ENCODE measurements around the gene MMP20. TPM values are rescaled to one million over a fixed set of nuclear protein-coding genes. Genes with fewer than 3 reads are reported as not detected.

Gene MMP20
- total and polyA plus RNA-seq, 2 of the 13 experiments (the other 11 are each of a cell fraction or from before 2014, with no cell fraction given): 0.05 TPM; not detected in 1

DNA sequence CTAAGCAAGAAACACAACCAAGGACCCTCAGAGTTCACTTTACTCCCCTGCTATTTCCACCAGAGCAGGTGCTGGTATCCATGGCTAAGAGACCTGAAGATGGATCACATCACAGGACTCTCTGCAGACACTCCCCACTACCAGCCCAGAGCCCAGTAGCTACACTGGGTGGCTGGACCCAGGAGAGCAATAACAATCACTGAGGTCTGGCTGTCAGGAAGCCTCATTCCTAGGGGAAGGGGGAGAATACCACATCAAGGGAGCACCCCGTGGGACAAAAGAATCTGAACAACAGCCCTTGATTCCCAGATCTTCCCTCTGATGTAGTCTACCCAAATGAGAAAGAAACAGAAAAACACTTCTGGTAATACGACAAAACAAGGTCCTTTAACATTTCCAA is 85.6 kb downstream of the MMP20 start:
- Histone ChIP-seq H3K4me3 (replicated peaks in 1 of 3; ENCODE audit: insufficient read depth in 1 of 3, low read depth in 2 of 3, low read length in 3 of 3) (no peak overlapping the region), H4K20me1 (ENCODE audit: insufficient read depth, low read length) (no peaks in the 10 kb centered on the region), H3K27ac (ENCODE audit: extremely low read length, insufficient read depth, low read length) (no peak overlapping the region), H3K9me3 (ENCODE audit: low read length) (no peaks in the 10 kb centered on the region), H3K9ac (ENCODE audit: insufficient read depth, low read depth, low read length) (no peak overlapping the region), H3K4me1 (ENCODE audit: insufficient read depth, low read length) (no peaks in the 10 kb centered on the region; the same call in 1 of the 2 replicates), H3K79me2 (ENCODE audit: insufficient read depth, low read length) (no peaks in the 10 kb centered on the region), H2AFZ (ENCODE audit: low read length) (no peak overlapping the region), H3K27me3 (ENCODE audit: control insufficient read depth in 1 of 2, insufficient read depth in 2 of 2, low read length in 2 of 2) (peaks cover 0 to 20% of the 10 kb centered on the region in 2 experiments; a peak in 2 of 5 replicates), H3K4me2 (ENCODE audit: low read depth, low read length) (no peak overlapping the region), H3K36me3 (replicated peaks in 1 of 2; ENCODE audit: control insufficient read depth in 1 of 2, insufficient read depth in 2 of 2, low read length in 2 of 2) (no peaks in the 10 kb centered on the region)
- DNase-seq (ENCODE audit: low spot score): no peak
- no TSS peak for BruUV-seq (replicated peaks)
- no peak for TF ChIP-seq NFE2L1 (CRISPR knock-in tag; IDR thresholded peaks at IDR 0.05; ENCODE audit: borderline replicate concordance)
- TF ChIP-seq, protein P1, sequence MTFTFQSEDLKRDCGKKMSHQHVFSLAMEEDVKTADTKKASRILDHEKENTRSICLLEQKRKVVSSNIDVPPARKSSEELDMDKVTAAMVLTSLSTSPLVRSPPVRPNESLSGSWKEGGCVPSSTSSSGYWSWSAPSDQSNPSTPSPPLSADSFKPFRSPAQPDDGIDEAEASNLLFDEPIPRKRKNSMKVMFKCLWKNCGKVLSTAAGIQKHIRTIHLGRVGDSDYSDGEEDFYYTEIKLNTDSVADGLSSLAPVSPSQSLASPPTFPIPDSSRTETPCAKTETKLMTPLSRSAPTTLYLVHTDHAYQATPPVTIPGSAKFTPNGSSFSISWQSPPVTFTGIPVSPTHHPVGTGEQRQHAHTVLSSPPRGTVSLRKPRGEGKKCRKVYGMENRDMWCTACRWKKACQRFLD (CRISPR knock-in tag; IDR thresholded peaks at IDR 0.05; ENCODE audit: borderline replicate concordance): no peak
- TF ChIP-seq DNMT3B (CRISPR knock-in tag; conservative IDR thresholded peaks at IDR 0.05): no peak
- TF ChIP-seq, protein P2, sequence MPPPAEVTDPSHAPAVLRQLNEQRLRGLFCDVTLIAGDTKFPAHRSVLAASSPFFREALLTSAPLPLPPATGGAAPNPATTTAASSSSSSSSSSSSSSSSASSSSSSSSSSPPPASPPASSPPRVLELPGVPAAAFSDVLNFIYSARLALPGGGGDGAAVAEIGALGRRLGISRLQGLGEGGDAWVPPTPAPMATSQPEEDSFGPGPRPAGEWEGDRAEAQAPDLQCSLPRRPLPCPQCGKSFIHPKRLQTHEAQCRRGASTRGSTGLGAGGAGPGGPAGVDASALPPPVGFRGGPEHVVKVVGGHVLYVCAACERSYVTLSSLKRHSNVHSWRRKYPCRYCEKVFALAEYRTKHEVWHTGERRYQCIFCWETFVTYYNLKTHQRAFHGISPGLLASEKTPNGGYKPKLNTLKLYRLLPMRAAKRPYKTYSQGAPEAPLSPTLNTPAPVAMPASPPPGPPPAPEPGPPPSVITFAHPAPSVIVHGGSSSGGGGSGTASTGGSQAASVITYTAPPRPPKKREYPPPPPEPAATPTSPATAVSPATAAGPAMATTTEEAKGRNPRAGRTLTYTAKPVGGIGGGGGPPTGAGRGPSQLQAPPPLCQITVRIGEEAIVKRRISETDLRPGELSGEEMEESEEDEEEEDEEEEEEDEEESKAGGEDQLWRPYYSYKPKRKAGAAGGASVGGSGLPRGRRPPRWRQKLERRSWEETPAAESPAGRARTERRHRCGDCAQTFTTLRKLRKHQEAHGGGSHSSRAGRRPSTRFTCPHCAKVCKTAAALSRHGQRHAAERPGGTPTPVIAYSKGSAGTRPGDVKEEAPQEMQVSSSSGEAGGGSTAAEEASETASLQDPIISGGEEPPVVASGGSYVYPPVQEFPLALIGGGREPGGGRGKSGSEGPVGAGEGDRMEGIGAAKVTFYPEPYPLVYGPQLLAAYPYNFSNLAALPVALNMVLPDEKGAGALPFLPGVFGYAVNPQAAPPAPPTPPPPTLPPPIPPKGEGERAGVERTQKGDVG (CRISPR knock-in tag; IDR thresholded peaks at IDR 0.05; ENCODE audit: borderline replicate concordance): no peak
- TF ChIP-seq REL (CRISPR knock-in tag; conservative IDR thresholded peaks at IDR 0.05): no peak
- TF ChIP-seq HES4 (CRISPR knock-in tag; IDR thresholded peaks at IDR 0.05; ENCODE audit: borderline replicate concordance): no peak
- no peak for TF ChIP-seq HOXA3 (CRISPR knock-in tag; IDR thresholded peaks at IDR 0.05)
- no peak for TF ChIP-seq HNRNPL (IDR thresholded peaks at IDR 0.05; ENCODE audit: low read depth, low read length)
- TF ChIP-seq, protein P3, sequence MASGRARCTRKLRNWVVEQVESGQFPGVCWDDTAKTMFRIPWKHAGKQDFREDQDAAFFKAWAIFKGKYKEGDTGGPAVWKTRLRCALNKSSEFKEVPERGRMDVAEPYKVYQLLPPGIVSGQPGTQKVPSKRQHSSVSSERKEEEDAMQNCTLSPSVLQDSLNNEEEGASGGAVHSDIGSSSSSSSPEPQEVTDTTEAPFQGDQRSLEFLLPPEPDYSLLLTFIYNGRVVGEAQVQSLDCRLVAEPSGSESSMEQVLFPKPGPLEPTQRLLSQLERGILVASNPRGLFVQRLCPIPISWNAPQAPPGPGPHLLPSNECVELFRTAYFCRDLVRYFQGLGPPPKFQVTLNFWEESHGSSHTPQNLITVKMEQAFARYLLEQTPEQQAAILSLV (CRISPR knock-in tag; IDR thresholded peaks at IDR 0.05; ENCODE audit: borderline replicate concordance): no peak
- TF ChIP-seq, protein P4, sequence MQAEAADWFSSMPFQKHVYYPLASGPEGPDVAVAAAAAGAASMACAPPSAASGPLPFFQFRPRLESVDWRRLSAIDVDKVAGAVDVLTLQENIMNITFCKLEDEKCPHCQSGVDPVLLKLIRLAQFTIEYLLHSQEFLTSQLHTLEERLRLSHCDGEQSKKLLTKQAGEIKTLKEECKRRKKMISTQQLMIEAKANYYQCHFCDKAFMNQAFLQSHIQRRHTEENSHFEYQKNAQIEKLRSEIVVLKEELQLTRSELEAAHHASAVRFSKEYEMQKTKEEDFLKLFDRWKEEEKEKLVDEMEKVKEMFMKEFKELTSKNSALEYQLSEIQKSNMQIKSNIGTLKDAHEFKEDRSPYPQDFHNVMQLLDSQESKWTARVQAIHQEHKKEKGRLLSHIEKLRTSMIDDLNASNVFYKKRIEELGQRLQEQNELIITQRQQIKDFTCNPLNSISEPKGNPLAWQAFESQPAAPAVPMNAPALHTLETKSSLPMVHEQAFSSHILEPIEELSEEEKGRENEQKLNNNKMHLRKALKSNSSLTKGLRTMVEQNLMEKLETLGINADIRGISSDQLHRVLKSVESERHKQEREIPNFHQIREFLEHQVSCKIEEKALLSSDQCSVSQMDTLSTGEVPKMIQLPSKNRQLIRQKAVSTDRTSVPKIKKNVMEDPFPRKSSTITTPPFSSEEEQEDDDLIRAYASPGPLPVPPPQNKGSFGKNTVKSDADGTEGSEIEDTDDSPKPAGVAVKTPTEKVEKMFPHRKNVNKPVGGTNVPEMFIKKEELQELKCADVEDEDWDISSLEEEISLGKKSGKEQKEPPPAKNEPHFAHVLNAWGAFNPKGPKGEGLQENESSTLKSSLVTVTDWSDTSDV (CRISPR knock-in tag; IDR thresholded peaks at IDR 0.05): no peak
- no peak for TF ChIP-seq ZNF235 (CRISPR knock-in tag; IDR thresholded peaks at IDR 0.05; ENCODE audit: borderline replicate concordance)
- TF ChIP-seq ZNF839 (CRISPR knock-in tag; IDR thresholded peaks at IDR 0.05; ENCODE audit: borderline replicate concordance): no peak
- TF ChIP-seq ZNF335 (CRISPR knock-in tag; IDR thresholded peaks at IDR 0.05): no peak
- TF ChIP-seq ZNF354B (CRISPR knock-in tag; IDR thresholded peaks at IDR 0.05): no peak
- in situ Hi-C loops (cut with HindIII; ENCODE audit: extremely low pct_ligation_motif_present, low pct_unique_long_range_greater_than_20kb): no loop called here
- 2% methylated on average over 2 of the region's 2 CpGs for WGBS (ENCODE audit: low lambda C conversion rate)
- intact Hi-C loops (cut with micrococcal nuclease; ENCODE audit: unreplicated experiment): no loop called here
- no peak for ATAC-seq
- CTCF ChIA-PET (ENCODE audit: low intra/inter-chr PET ratio, low total read pairs): no interaction called here
- FAIRE-seq: no peak
- POLR2A ChIA-PET: no interaction called here

All from HepG2 (cell line).